GM12891 (cell line): Measurements from ENCODE around the gene GPR82.

Source experiments
- POLR2A ChIP-seq: IDR thresholded peaks from 2 replicates; pipeline ENCODE4 v1.6.1; 2011; ENCODE audit warnings: low read depth, low read length, control low read depth
- POLR2AphosphoS5 ChIP-seq: IDR thresholded peaks from 2 replicates; pipeline ENCODE4 v1.6.1; 2011; ENCODE audit warnings: low read depth, low read length, control low read depth
- POU2F2 ChIP-seq: IDR thresholded peaks from 2 replicates; pipeline ENCODE4 v1.6.1; 2011; ENCODE audit warnings: low read depth, mild to moderate bottlenecking, control low read depth, low read length, moderate library complexity
- SPI1 ChIP-seq: IDR thresholded peaks from 2 replicates; pipeline ENCODE4 v1.6.1; 2011; ENCODE audit warnings: low read depth, low read length, control low read depth
- TAF1 ChIP-seq: IDR thresholded peaks from 2 replicates; pipeline ENCODE4 v1.6.1; 2011; ENCODE audit warnings: low read depth, low read length, control low read depth

DNA sequence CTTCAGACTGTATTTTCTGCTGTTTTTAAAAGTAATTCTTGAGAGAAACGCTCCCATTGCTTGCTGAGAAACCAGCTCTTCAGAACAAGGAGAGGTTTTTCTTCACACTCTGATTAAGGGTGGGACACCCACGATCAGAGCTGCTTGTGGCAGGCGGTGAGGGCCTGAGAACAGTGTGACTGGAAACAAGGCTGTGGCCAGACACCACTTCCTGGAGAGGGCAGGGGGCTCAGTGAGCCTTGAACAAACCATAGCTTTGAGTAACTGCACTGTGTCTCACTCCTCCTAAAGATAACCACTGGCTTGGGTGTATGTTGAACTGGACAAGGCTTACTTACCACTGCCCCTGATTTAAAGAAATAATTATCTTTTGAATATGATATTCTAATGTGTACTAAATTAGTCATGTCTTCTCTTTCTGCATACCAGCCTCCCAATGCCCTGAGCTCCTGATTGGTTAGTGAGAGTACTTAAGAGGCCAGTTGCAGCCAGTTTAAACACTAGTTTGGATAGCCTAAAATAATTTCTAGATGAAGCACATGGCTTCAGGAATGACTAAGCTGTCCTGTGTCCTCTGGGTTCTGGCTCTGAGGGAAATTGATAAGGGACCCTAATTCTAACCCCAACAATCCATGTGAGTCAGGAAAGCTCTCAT, 3.7 kb upstream of the GPR82 start:
- TF ChIP-seq POU2F2 (no peak), POLR2A (no peak), POLR2AphosphoS5 (no peak), TAF1 (no peak), SPI1 (no peak)
